Right ventricle myocardium inferior (tissue), 1 donor: ENCODE measurements around the gene ASPRV1. TPM values are rescaled to one million over a fixed set of nuclear protein-coding genes. Genes with fewer than 3 reads are reported as not detected.
"Not testable (repeated sequence)": the region's sequence is repeated elsewhere in the genome, so short reads cannot be mapped to it uniquely, and the experiment has no call there.

Experiments used
- ATAC-seq: fragments of 200-7000 bp; cut with Tn5 transposase; one replicate; pipeline ENCODE4 v1.9.1; 2020; ENCODE audit warnings: mild to moderate bottlenecking, moderate library complexity
- DNase-seq: peaks from one replicate; pipeline ENCODE4 v3.0.0; 2021; ENCODE audit errors: missing footprints
- intact Hi-C: fragments of 100-400 bp; cut with DNase I; formaldehyde crosslinking; loops from one replicate; pipeline ENCODE4 v1.11.0; 2022
- long read RNA-seq: library from polyadenylated mRNA; unstranded; transcript quantifications from one replicate; pipeline ENCODE4 v2.0.0, GENCODE V29; 2021
- total RNA-seq: library from RNA; stranded (reverse); fragmentation: NEBNext Ultra II Directional; extraction: Animal tissue kit (Norgen Biotek cat#: 25700); gene quantifications from one replicate; pipeline ENCODE4 v1.2.1, GENCODE V29; 2021
- donor health status: DM: no; HTN: yes; CAD: no; lungs with severe emphysema.

ASPRV1 gene
- total RNA-seq, result 0.81 TPM
- long read RNA-seq, result 0 reads

GRCh38 chr2:69961496-69961895, at the start of gene ASPRV1:
TSS of gene ASPRV1 (minus strand) at chr2:69961631. CDS start at chr2:69961436, 195 bp downstream.
- ATAC-seq (no peak), DNase-seq (no peak)
- intact Hi-C loops, result no loop called here

- intact Hi-C loops, result no loop called here
- DNase-seq (no peak), ATAC-seq (no peak)
These were observed 49.2 kb upstream of the ASPRV1 start for GRCh38 chr2:70010576-70011111.

- ATAC-seq, result no peak
- intact Hi-C loops, result no loop called here
- DNase-seq, result no peak
These were observed 48.5 kb upstream of the ASPRV1 start for GRCh38 chr2:70009762-70010575.

GRCh38 chr2:70008290-70008689, 46.9 kb upstream of the ASPRV1 start:
- intact Hi-C loops, result no loop called here
- no peak for ATAC-seq
- DNase-seq, result no peak

- DNase-seq (no peak), ATAC-seq (no peak)
- intact Hi-C loops, result no loop called here
These were observed 45.7 kb upstream of the ASPRV1 start for GRCh38 chr2:70007151-70007550.

GRCh38 chr2:70006447-70006784, 45.0 kb upstream of the ASPRV1 start:
- intact Hi-C loops, result no loop called here
- no peak for ATAC-seq
- no peak for DNase-seq

GRCh38 chr2:70005752-70006446, 44.5 kb upstream of the ASPRV1 start:
- DNase-seq (no peak), ATAC-seq (no peak)
- intact Hi-C loops, result no loop called here

- intact Hi-C loops, result no loop called here
- ATAC-seq, result no peak
These were observed 43.8 kb upstream of the ASPRV1 start for GRCh38 chr2:70005216-70005615.

GRCh38 chr2:70003093-70003830, 41.8 kb upstream of the ASPRV1 start:
- intact Hi-C loops, result no loop called here
- no peak for ATAC-seq
- DNase-seq, result no peak

More at GRCh38 chr2:70005216-70005615, 43.8 kb upstream of the ASPRV1 start:
- DNase-seq, result no peak

GRCh38 chr2:70002241-70002899, 40.9 kb upstream of the ASPRV1 start:
- intact Hi-C loops, result no loop called here
- DNase-seq (no peak), ATAC-seq (no peak)

GRCh38 chr2:70000529-70000928, 39.1 kb upstream of the ASPRV1 start:
- intact Hi-C loops, DNase-seq, ATAC-seq: not testable (repeated sequence)

GRCh38 chr2:69998761-69999160, 37.3 kb upstream of the ASPRV1 start:
- no peak for DNase-seq
- intact Hi-C loops, result no loop called here
- no peak for ATAC-seq

- ATAC-seq (peak; percentile 39), DNase-seq (peak; percentile 72)
- intact Hi-C loops, result no loop called here
These were observed 35.8 kb upstream of the ASPRV1 start for GRCh38 chr2:69997015-69997830.

- no peak for ATAC-seq
- intact Hi-C loops, result no loop called here
- DNase-seq, result no peak
These were observed 34.1 kb upstream of the ASPRV1 start for GRCh38 chr2:69995511-69995910.

GRCh38 chr2:69994166-69994565, 32.7 kb upstream of the ASPRV1 start:
- intact Hi-C loops, result no loop called here
- no peak for ATAC-seq

GRCh38 chr2:69993708-69994107, 32.3 kb upstream of the ASPRV1 start:
- ATAC-seq (no peak), DNase-seq (no peak)
- intact Hi-C loops, result no loop called here

More at GRCh38 chr2:69994166-69994565, 32.7 kb upstream of the ASPRV1 start:
- DNase-seq, result no peak

GRCh38 chr2:69993048-69993565, 31.7 kb upstream of the ASPRV1 start:
- DNase-seq (no peak), ATAC-seq (no peak)
- intact Hi-C loops, result no loop called here
